Liver (tissue), 9 donors: ENCODE measurements around the gene IFIH1. TPM values are rescaled to one million over a fixed set of nuclear protein-coding genes. Genes with fewer than 3 reads are reported as not detected.

ENCODE experiments used
- DNase-seq: peaks from one replicate; pipeline ENCODE4 v3.0.0-alpha.2; 2017; ENCODE audit warnings: low spot score
- H3K27ac ChIP-seq, 2 donors: one replicate each; pipeline ENCODE4 v1.7.0; 2013; ENCODE audit warnings: inconsistent platforms in 2 of 2, low read length in 2 of 2, control low read depth in 1 of 2, low read depth in 1 of 2, mild to moderate bottlenecking in 1 of 2
- H3K27me3 ChIP-seq, 4 donors: one replicate each; pipeline versions ENCODE4 v1.6.1 to v1.7.0; 2013; ENCODE audit warnings: low read length in 3 of 4, inconsistent platforms in 1 of 4, mild to moderate bottlenecking in 1 of 4, moderate library complexity in 1 of 4; ENCODE audit not compliant: control insufficient read depth in 4 of 4, insufficient read depth in 4 of 4
- H3K36me3 ChIP-seq, 4 donors: one replicate each; pipeline versions ENCODE4 v1.6.1 to v1.7.0; 2013; ENCODE audit warnings: low read length in 3 of 4, mild to moderate bottlenecking in 3 of 4, low read depth in 1 of 4, moderate library complexity in 1 of 4; ENCODE audit not compliant: control insufficient read depth in 4 of 4, insufficient read depth in 3 of 4
- H3K4me1 ChIP-seq, 4 donors: one replicate each; pipeline versions ENCODE4 v1.6.1 to v1.7.0; 2013; ENCODE audit warnings: low read length in 3 of 4, mild to moderate bottlenecking in 3 of 4, moderate library complexity in 1 of 4; ENCODE audit not compliant: control insufficient read depth in 4 of 4, insufficient read depth in 4 of 4
- H3K4me3 ChIP-seq, 3 donors: one replicate each; pipeline versions ENCODE4 v1.6.1 to v1.7.0; 2013; ENCODE audit warnings: low read length in 3 of 3, control low read depth in 1 of 3, low read depth in 1 of 3, mild to moderate bottlenecking in 1 of 3
- H3K9ac ChIP-seq, 2 donors: one replicate each; pipeline ENCODE4 v1.7.0; 2013; ENCODE audit warnings: low read length in 2 of 2, mild to moderate bottlenecking in 2 of 2, moderate library complexity in 2 of 2, control low read depth in 1 of 2, low read depth in 1 of 2
- H3K9me3 ChIP-seq, 4 donors: one replicate each; pipeline versions ENCODE4 v1.6.1 to v1.7.0; 2013; ENCODE audit warnings: low read length in 3 of 4; ENCODE audit not compliant: control insufficient read depth in 4 of 4
- EGR1 ChIP-seq, 2 donors: IDR thresholded peaks; 2 replicates each; pipeline ENCODE4 v1.6.1; 2016 to 2018; ENCODE audit warnings: antibody characterized with exemption in 2 of 2, low read depth in 2 of 2
- FOXA1 ChIP-seq: IDR thresholded peaks from 2 replicates; pipeline ENCODE4 v1.6.1; 2016; ENCODE audit warnings: antibody characterized with exemption
- FOXA2 ChIP-seq: IDR thresholded peaks from 2 replicates; pipeline ENCODE4 v1.6.1; 2016; ENCODE audit warnings: antibody characterized with exemption
- GABPA ChIP-seq, 2 donors: IDR thresholded peaks in 1 of 2; conservative IDR thresholded peaks in 1 of 2; 2 replicates each; pipeline ENCODE4 v1.6.1; 2016; ENCODE audit warnings: antibody characterized with exemption in 2 of 2, mild to moderate bottlenecking in 1 of 2, moderate library complexity in 1 of 2
- HNF4A ChIP-seq, 2 donors: conservative IDR thresholded peaks; 2 replicates each; pipeline ENCODE4 v1.6.1; 2016; ENCODE audit warnings: antibody characterized with exemption in 2 of 2, mild to moderate bottlenecking in 2 of 2
- HNF4G ChIP-seq: IDR thresholded peaks from 2 replicates; pipeline ENCODE4 v1.6.1; 2016; ENCODE audit warnings: antibody characterized with exemption
- JUND ChIP-seq, 2 donors: IDR thresholded peaks; 2 replicates each; pipeline ENCODE4 v1.6.1; 2016; ENCODE audit warnings: antibody characterized with exemption in 2 of 2
- NR2F2 ChIP-seq: IDR thresholded peaks from 2 replicates; pipeline ENCODE4 v1.6.1; 2016; ENCODE audit warnings: antibody characterized with exemption
- RAD21 ChIP-seq, 2 donors: IDR thresholded peaks; 2 replicates each; pipeline ENCODE4 v1.6.1; 2016; ENCODE audit warnings: antibody characterized with exemption in 2 of 2, mild to moderate bottlenecking in 2 of 2
- RXRA ChIP-seq, 2 donors: IDR thresholded peaks; 2 replicates each; pipeline ENCODE4 v1.6.1; 2017 to 2018; ENCODE audit warnings: antibody characterized with exemption in 2 of 2, mild to moderate bottlenecking in 1 of 2
- SP1 ChIP-seq: IDR thresholded peaks from 2 replicates; pipeline ENCODE4 v1.6.1; 2018; ENCODE audit warnings: antibody characterized with exemption, mild to moderate bottlenecking
- TAF1 ChIP-seq: conservative IDR thresholded peaks from 2 replicates; pipeline ENCODE4 v1.6.1; 2016; ENCODE audit warnings: antibody characterized with exemption, mild to moderate bottlenecking
- YY1 ChIP-seq: IDR thresholded peaks from 2 replicates; pipeline ENCODE4 v1.6.1; 2016; ENCODE audit warnings: antibody characterized with exemption, mild to moderate bottlenecking
- WGBS: extraction: QIAGEN DNeasy Blood & Tissue Kit; methylation state at CpG from one replicate; pipeline ENCODE4 v1.1.7; 2013; 5-methylcytosine and 5-hydroxymethylcytosine counted together
- polyA plus RNA-seq, 2 donors: library from polyadenylated mRNA; stranded (reverse) in 1 of 2; unstranded in 1 of 2; fragments of 200-250 nt in 1 of 2; fragments of >200 nt in 1 of 2; fragmentation: Nextera tagmentation in 1 of 2; extraction: Ambion mirVana in 1 of 2; gene quantifications; one replicate each; pipeline versions ENCODE4 v1.2.1 to v1.2.3, GENCODE V29; 2013 to 2015
- total RNA-seq, 2 donors: library from RNA; depleted of rRNA; stranded (reverse); fragments of >200 nt; gene quantifications; one replicate each; pipeline ENCODE4 v1.2.3, GENCODE V29; 2014
- TF ChIP-seq, protein P1 (sequence below): IDR thresholded peaks from 2 replicates; pipeline ENCODE4 v1.6.1; 2016; ENCODE audit warnings: antibody characterized with exemption
- TF ChIP-seq, protein P2 (sequence below): IDR thresholded peaks from 2 replicates; pipeline ENCODE4 v1.6.1; 2016; ENCODE audit warnings: antibody characterized with exemption, mild to moderate bottlenecking
- TF ChIP-seq, protein P3 (sequence below): IDR thresholded peaks from 2 replicates; pipeline ENCODE4 v1.6.1; 2016; ENCODE audit warnings: antibody characterized with exemption
- TF ChIP-seq, protein P4 (sequence below): fragments of 150-350 bp; IDR thresholded peaks from 2 replicates; pipeline ENCODE4 v1.5.1; 2017; ENCODE audit warnings: improper control_type of control experiment, low read depth, low read length; ENCODE audit not compliant: missing input control
- TF ChIP-seq, protein P5 (sequence below): IDR thresholded peaks from 2 replicates; pipeline ENCODE4 v1.6.1; 2016; ENCODE audit warnings: antibody characterized with exemption
- donor health status: healthy.
- donor health status: healthy.
- donor health status: healthy.
- donor health status: healthy.
- donor health status: healthy.

IFIH1 gene
- total and polyA plus RNA-seq, 4 donors = 5.5 to 13.2 (median 7.9) TPM

DNA sequence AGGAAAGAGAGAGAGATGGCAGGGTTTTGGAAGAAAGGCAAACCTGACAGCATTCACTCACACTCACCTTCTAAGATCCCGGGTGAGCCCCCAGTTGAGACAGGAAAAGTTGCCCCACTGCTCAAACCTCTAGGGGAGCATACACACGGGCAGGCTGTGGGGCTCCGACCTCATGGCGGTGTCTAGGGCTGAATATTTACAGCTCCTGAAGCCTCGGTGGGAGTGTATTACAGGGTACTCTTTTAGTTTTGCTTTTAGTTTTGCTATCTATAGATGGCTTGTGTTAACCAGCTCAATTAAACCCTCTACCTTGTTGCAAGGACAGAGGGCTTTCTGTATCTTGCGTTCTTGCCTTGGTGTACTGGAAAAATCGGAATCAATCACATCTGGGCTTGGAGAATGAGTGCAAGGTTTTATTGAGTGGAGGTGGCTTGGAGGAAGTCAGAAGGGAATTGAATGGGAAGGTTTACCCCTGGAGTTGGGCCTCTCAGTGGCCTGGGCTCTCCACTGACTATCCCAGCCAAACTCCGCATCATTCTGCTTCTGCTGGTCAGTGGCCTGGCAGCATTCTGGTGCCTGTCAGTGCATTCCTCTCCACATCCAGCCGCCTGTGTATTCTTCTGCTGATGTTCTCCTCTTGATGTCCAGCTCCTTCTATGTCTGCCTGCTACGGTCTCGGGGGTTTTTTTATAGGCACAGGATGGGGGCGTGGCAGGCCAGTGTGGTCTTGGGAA lies 10.1 kb upstream of the IFIH1 start:
- Histone ChIP-seq H3K36me3 (no peaks in the 10 kb centered on the region), H3K9me3 (no peaks in the 10 kb centered on the region), H3K27ac (no peak overlapping the region), H3K9ac (no peak overlapping the region), H3K4me1 (no peaks in the 10 kb centered on the region), H3K27me3 (no peaks in the 10 kb centered on the region), H3K4me3 (no peak overlapping the region)
- 93% methylated on average over 12 of the region's 12 CpGs for WGBS
- no peak for TF ChIP-seq GABPA (IDR thresholded peaks at IDR 0.05 in 1 of 2, conservative IDR thresholded peaks at IDR 0.05 in 1 of 2)
- TF ChIP-seq, protein P1, sequence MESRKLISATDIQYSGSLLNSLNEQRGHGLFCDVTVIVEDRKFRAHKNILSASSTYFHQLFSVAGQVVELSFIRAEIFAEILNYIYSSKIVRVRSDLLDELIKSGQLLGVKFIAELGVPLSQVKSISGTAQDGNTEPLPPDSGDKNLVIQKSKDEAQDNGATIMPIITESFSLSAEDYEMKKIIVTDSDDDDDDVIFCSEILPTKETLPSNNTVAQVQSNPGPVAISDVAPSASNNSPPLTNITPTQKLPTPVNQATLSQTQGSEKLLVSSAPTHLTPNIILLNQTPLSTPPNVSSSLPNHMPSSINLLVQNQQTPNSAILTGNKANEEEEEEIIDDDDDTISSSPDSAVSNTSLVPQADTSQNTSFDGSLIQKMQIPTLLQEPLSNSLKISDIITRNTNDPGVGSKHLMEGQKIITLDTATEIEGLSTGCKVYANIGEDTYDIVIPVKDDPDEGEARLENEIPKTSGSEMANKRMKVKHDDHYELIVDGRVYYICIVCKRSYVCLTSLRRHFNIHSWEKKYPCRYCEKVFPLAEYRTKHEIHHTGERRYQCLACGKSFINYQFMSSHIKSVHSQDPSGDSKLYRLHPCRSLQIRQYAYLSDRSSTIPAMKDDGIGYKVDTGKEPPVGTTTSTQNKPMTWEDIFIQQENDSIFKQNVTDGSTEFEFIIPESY = no peak
- TF ChIP-seq, protein P2, sequence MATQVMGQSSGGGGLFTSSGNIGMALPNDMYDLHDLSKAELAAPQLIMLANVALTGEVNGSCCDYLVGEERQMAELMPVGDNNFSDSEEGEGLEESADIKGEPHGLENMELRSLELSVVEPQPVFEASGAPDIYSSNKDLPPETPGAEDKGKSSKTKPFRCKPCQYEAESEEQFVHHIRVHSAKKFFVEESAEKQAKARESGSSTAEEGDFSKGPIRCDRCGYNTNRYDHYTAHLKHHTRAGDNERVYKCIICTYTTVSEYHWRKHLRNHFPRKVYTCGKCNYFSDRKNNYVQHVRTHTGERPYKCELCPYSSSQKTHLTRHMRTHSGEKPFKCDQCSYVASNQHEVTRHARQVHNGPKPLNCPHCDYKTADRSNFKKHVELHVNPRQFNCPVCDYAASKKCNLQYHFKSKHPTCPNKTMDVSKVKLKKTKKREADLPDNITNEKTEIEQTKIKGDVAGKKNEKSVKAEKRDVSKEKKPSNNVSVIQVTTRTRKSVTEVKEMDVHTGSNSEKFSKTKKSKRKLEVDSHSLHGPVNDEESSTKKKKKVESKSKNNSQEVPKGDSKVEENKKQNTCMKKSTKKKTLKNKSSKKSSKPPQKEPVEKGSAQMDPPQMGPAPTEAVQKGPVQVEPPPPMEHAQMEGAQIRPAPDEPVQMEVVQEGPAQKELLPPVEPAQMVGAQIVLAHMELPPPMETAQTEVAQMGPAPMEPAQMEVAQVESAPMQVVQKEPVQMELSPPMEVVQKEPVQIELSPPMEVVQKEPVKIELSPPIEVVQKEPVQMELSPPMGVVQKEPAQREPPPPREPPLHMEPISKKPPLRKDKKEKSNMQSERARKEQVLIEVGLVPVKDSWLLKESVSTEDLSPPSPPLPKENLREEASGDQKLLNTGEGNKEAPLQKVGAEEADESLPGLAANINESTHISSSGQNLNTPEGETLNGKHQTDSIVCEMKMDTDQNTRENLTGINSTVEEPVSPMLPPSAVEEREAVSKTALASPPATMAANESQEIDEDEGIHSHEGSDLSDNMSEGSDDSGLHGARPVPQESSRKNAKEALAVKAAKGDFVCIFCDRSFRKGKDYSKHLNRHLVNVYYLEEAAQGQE = no peak
- TF ChIP-seq NR2F2 = no peak
- no peak for TF ChIP-seq EGR1 (IDR thresholded peaks at IDR 0.05; ENCODE audit: low read depth in 2 of 2)
- TF ChIP-seq RAD21 (IDR thresholded peaks at IDR 0.05) = no peak
- no peak for TF ChIP-seq TAF1
- no peak for TF ChIP-seq FOXA1
- no peak for TF ChIP-seq HNF4A (conservative IDR thresholded peaks at IDR 0.05)
- TF ChIP-seq, protein P3, sequence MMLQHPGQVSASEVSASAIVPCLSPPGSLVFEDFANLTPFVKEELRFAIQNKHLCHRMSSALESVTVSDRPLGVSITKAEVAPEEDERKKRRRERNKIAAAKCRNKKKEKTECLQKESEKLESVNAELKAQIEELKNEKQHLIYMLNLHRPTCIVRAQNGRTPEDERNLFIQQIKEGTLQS = no peak
- no peak for TF ChIP-seq FOXA2
- TF ChIP-seq, protein P4, sequence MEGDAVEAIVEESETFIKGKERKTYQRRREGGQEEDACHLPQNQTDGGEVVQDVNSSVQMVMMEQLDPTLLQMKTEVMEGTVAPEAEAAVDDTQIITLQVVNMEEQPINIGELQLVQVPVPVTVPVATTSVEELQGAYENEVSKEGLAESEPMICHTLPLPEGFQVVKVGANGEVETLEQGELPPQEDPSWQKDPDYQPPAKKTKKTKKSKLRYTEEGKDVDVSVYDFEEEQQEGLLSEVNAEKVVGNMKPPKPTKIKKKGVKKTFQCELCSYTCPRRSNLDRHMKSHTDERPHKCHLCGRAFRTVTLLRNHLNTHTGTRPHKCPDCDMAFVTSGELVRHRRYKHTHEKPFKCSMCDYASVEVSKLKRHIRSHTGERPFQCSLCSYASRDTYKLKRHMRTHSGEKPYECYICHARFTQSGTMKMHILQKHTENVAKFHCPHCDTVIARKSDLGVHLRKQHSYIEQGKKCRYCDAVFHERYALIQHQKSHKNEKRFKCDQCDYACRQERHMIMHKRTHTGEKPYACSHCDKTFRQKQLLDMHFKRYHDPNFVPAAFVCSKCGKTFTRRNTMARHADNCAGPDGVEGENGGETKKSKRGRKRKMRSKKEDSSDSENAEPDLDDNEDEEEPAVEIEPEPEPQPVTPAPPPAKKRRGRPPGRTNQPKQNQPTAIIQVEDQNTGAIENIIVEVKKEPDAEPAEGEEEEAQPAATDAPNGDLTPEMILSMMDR = no peak
- no peak for TF ChIP-seq YY1
- TF ChIP-seq RXRA (IDR thresholded peaks at IDR 0.05) = no peak
- TF ChIP-seq, protein P5, sequence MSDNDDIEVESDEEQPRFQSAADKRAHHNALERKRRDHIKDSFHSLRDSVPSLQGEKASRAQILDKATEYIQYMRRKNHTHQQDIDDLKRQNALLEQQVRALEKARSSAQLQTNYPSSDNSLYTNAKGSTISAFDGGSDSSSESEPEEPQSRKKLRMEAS = no peak
- no peak for TF ChIP-seq JUND (IDR thresholded peaks at IDR 0.05)
- no peak for TF ChIP-seq SP1
- no peak for TF ChIP-seq HNF4G
- no peak for DNase-seq
